Keratinocyte (primary cell): Measurements from ENCODE around the gene EFCAB10. TPM values are rescaled to one million over a fixed set of nuclear protein-coding genes. Genes with fewer than 3 reads are reported as not detected.

Source experiments
- DNase-seq: peaks from one replicate; pipeline ENCODE4 v3.0.0-alpha.2; 2011; ENCODE audit warnings: low read depth, missing footprints, low spot score
- FAIRE-seq: peaks from 2 replicates; lab custom pipeline; 2011; peaks lifted over from hg19 to GRCh38; lab: Jason Lieb, UNC
- H2AFZ ChIP-seq: 2 replicates; pipeline ENCODE4 v1.6.0; 2012; ENCODE audit warnings: low read length, control low read depth, inconsistent platforms; ENCODE audit not compliant: control insufficient read depth
- H3K27ac ChIP-seq: 2 replicates; pipeline ENCODE4 v1.5.1; 2011; ENCODE audit warnings: low read length; ENCODE audit not compliant: control insufficient read depth, insufficient read depth
- H3K27me3 ChIP-seq: 3 replicates; pipeline ENCODE4 v1.6.0; 2011; ENCODE audit warnings: low read length; ENCODE audit not compliant: control insufficient read depth, insufficient read depth; ENCODE audit errors: extremely low read depth
- H3K36me3 ChIP-seq, 2 experiments: 2 replicates in 1 of 2; 3 replicates in 1 of 2; pipeline ENCODE4 v1.5.1; 2011; ENCODE audit warnings: low read length in 2 of 2, mild to moderate bottlenecking in 1 of 2; ENCODE audit not compliant: control insufficient read depth in 2 of 2, insufficient read depth in 2 of 2; ENCODE audit errors: extremely low read depth in 1 of 2
- H3K4me1 ChIP-seq: 3 replicates; pipeline ENCODE4 v1.5.1; 2011; ENCODE audit warnings: low read length; ENCODE audit not compliant: control insufficient read depth, insufficient read depth; ENCODE audit errors: extremely low read depth
- H3K4me2 ChIP-seq: 3 replicates; pipeline ENCODE4 v1.6.0; 2011; ENCODE audit warnings: low read depth, low read length; ENCODE audit not compliant: control insufficient read depth, insufficient read depth; ENCODE audit errors: extremely low read depth
- H3K4me3 ChIP-seq, 3 experiments: fragments of 200-600 bp in 1 of 3; sonication (generic) in 1 of 3; 2 replicates in 2 of 3; 3 replicates in 1 of 3; pipeline ENCODE4 v1.5.1; 2011 to 2016; ENCODE audit warnings: low read length in 3 of 3, mild to moderate bottlenecking in 3 of 3, control low read depth in 2 of 3, inconsistent platforms in 1 of 3, low read depth in 1 of 3, mixed read lengths in 1 of 3, mixed run types in 1 of 3, moderate library complexity in 1 of 3; ENCODE audit not compliant: control insufficient read depth in 2 of 3, insufficient read depth in 2 of 3; ENCODE audit errors: extremely low read depth in 1 of 3
- H3K79me2 ChIP-seq: 2 replicates; pipeline ENCODE4 v1.6.0; 2012; ENCODE audit warnings: low read length; ENCODE audit not compliant: control insufficient read depth, insufficient read depth
- H3K9ac ChIP-seq: 3 replicates; pipeline ENCODE4 v1.6.0; 2011; ENCODE audit warnings: low read length; ENCODE audit not compliant: control insufficient read depth, insufficient read depth; ENCODE audit errors: extremely low read depth
- H3K9me1 ChIP-seq: 3 replicates; pipeline ENCODE4 v1.6.0; 2011; ENCODE audit warnings: low read length; ENCODE audit not compliant: control insufficient read depth, insufficient read depth; ENCODE audit errors: extremely low read depth
- H3K9me3 ChIP-seq: 2 replicates; pipeline ENCODE4 v1.5.1; 2012; ENCODE audit warnings: low read depth, low read length; ENCODE audit not compliant: control insufficient read depth
- H4K20me1 ChIP-seq: 3 replicates; pipeline ENCODE4 v1.6.0; 2011; ENCODE audit warnings: low read length; ENCODE audit not compliant: control insufficient read depth, insufficient read depth; ENCODE audit errors: extremely low read depth
- EZH2 ChIP-seq: IDR thresholded peaks from one replicate; pipeline ENCODE4 v1.6.1; 2012; ENCODE audit warnings: inconsistent platforms, mild to moderate bottlenecking, low read length, moderate library complexity
- dilution Hi-C: fragments of 300-500 bp; cut with MboI; formaldehyde crosslinking; loops from one replicate; pipeline ENCODE4 v1.7.0; 2020; ENCODE audit warnings: low sequenced_read_pairs; ENCODE audit not compliant: extremely low pct_ligation_motif_present
- polyA plus RNA-seq, 5 experiments: library from polyadenylated mRNA; depleted of rRNA in 3 of 5; stranded (reverse) in 3 of 5; stranded (forward) in 1 of 5; unstranded in 1 of 5; fragments of >200 nt; gene quantifications; 1 replicate in 1 of 5; 2 replicates in 3 of 5; 3 replicates in 1 of 5; pipeline versions ENCODE4 v1.2.1 to v1.2.3, GENCODE V29; 2011 to 2012; ENCODE audit warnings: missing spikeins in 2 of 5, low read depth in 1 of 5, low replicate concordance in 1 of 5
- TF ChIP-seq, protein P1 (sequence below), 3 experiments: IDR thresholded peaks in 1 of 3; conservative IDR thresholded peaks in 1 of 3; optimal IDR thresholded peaks in 1 of 3; 2 replicates in 2 of 3; 3 replicates in 1 of 3; pipeline versions ENCODE3 to v1.5.1; 2011; ENCODE audit warnings: low read length in 3 of 3, mild to moderate bottlenecking in 3 of 3, moderate library complexity in 2 of 3, control low read depth in 1 of 3, inconsistent platforms in 1 of 3; ENCODE audit not compliant: insufficient read depth in 2 of 3; ENCODE audit errors: extremely low read depth in 1 of 3

EFCAB10 gene
- polyA plus RNA-seq, 1 donor (not counting 4 experiments of a cell fraction or from before 2014, with no cell fraction given) = not detected

DNA sequence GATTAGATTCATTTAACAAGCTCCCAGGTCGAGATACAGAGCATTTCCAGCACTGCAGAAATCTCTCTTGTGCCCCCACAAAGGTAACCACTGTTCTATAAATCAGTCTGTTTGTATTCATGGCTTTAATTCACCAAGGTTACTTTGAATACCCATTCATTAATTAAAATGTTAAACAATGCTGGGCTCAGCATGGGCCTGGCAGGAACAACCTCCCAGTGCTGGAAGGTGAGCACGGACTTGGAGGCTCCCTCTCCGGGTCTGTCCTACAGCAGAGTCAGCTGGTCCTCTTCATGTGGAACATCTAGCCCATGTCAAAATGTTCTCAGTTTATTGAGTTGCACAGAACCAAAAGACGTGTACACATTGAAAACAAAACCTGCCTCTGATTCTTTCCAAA is 15.6 kb upstream of the EFCAB10 start:
- Histone ChIP-seq H3K27me3 (no peaks in the 10 kb centered on the region), H3K9me3 (no peaks in the 10 kb centered on the region), H3K4me2 (no peak overlapping the region), H3K4me1 (peaks cover 6% of the 10 kb centered on the region), H3K4me3 (no peak overlapping the region), H3K9ac (no peak overlapping the region), H4K20me1 (no peaks in the 10 kb centered on the region), H3K9me1 (no peaks in the 10 kb centered on the region), H3K27ac (no peak overlapping the region), H2AFZ (no peak overlapping the region), H3K36me3 (no peaks in the 10 kb centered on the region), H3K79me2 (no peaks in the 10 kb centered on the region)
- DNase-seq (no peak), FAIRE-seq (no peak)
- dilution Hi-C loops = no loop called here
- no peak for TF ChIP-seq EZH2
- TF ChIP-seq, protein P1, sequence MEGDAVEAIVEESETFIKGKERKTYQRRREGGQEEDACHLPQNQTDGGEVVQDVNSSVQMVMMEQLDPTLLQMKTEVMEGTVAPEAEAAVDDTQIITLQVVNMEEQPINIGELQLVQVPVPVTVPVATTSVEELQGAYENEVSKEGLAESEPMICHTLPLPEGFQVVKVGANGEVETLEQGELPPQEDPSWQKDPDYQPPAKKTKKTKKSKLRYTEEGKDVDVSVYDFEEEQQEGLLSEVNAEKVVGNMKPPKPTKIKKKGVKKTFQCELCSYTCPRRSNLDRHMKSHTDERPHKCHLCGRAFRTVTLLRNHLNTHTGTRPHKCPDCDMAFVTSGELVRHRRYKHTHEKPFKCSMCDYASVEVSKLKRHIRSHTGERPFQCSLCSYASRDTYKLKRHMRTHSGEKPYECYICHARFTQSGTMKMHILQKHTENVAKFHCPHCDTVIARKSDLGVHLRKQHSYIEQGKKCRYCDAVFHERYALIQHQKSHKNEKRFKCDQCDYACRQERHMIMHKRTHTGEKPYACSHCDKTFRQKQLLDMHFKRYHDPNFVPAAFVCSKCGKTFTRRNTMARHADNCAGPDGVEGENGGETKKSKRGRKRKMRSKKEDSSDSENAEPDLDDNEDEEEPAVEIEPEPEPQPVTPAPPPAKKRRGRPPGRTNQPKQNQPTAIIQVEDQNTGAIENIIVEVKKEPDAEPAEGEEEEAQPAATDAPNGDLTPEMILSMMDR (optimal IDR thresholded peaks at IDR 0.05 in 1 of 3, IDR thresholded peaks at IDR 0.05 in 1 of 3, conservative IDR thresholded peaks at IDR 0.05 in 1 of 3; ENCODE audit: extremely low read depth in 1 of 3, insufficient read depth in 2 of 3, low read length in 3 of 3) = no peak

DNA sequence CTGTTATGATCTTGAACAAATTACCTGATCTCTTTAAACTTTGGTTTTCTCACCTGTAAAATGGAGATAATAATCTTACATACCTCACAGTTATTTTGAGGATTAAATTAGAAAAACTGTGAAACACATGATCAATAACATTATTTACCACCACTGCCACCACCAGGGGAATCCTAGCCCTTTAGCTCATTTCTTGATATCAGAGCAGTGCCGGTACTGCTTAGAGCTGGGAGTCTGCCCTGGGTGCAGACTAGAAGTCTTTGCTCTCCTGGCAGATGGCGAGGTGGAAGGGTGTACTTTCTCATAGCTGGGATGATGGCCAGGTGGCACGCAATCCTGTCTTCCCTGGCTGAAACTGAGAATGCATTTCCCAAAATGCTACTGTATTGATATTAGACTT is 12.7 kb upstream of the EFCAB10 start:
- Histone ChIP-seq H2AFZ (no peak overlapping the region), H3K27ac (no peak overlapping the region), H3K36me3 (no peaks in the 10 kb centered on the region), H3K79me2 (no peaks in the 10 kb centered on the region), H3K27me3 (no peaks in the 10 kb centered on the region), H3K9me3 (no peaks in the 10 kb centered on the region), H3K4me3 (no peak overlapping the region), H4K20me1 (no peaks in the 10 kb centered on the region), H3K9ac (no peak overlapping the region), H3K4me2 (no peak overlapping the region), H3K4me1 (no peaks in the 10 kb centered on the region), H3K9me1 (no peaks in the 10 kb centered on the region)
- FAIRE-seq = no peak
- TF ChIP-seq EZH2 = no peak
- TF ChIP-seq, protein P1 (optimal IDR thresholded peaks at IDR 0.05 in 1 of 3, IDR thresholded peaks at IDR 0.05 in 1 of 3, conservative IDR thresholded peaks at IDR 0.05 in 1 of 3; ENCODE audit: extremely low read depth in 1 of 3, insufficient read depth in 2 of 3, low read length in 3 of 3) = no peak
- DNase-seq = no peak
- dilution Hi-C loops = no loop called here
